ENCODE results near the gene FOXK2.

GRCh38 chr17:82644148-82644547 is 124.6 kb downstream of the FOXK2 start:
- TF ChIP-seq POLR2AphosphoS5 (IDR thresholded peaks at IDR 0.05) (no peak), CTCF (IDR thresholded peaks at IDR 0.05) (no peak), EP300 (IDR thresholded peaks at IDR 0.05) (no peak), POLR2A (IDR thresholded peaks at IDR 0.05; ENCODE audit: low read depth) (no peak)

Measured in esophagus muscularis mucosa (tissue), 4 donors.